ENCODE measurements around the gene CCT5.
"Not testable (repeated sequence)": the region's sequence is repeated elsewhere in the genome, so short reads cannot be mapped to it uniquely, and the experiment has no call there.

Gene CCT5

DNA sequence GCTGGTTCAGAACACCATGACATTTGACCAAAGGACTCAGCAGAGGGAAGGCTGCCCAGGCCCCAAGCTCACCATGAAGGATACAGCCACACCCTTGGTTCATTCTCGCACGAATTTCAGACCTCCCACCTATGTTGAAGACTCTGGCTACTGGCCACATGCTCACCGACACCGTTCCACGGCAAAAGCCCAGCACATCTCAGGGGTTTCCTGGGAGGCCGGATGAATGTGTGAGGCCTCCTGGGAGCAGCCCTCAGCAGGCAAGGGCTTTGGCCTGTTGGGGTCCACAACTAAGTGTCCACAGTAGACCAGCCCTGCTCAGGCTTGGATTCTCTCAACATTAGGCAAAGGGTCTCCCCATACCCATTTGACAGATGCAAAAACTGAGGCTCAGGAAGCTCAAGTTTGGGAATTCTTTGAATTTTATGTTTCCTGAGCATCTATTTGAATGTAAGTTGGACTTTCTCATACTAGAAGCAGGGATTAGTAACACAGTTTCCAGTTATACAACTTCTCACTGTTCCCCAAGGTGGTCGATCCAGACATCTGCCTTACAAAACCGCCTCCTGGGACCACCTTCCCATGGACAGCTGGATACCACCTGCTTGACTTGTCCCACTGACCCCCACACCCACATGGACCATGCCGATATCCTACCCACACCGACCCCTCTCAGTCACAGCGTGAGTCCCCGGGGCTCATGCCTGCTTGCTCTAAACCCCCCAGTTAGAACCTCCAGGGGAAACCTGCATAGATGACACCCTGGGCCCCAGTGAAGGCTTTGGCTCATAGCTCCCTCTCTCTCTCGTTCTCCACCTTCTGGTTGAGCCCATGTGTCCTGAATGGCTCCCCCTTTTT, 27.9 kb downstream of the CCT5 start:
- DNase-seq (ENCODE audit: low read depth in 2 of 2): no peak

DNA sequence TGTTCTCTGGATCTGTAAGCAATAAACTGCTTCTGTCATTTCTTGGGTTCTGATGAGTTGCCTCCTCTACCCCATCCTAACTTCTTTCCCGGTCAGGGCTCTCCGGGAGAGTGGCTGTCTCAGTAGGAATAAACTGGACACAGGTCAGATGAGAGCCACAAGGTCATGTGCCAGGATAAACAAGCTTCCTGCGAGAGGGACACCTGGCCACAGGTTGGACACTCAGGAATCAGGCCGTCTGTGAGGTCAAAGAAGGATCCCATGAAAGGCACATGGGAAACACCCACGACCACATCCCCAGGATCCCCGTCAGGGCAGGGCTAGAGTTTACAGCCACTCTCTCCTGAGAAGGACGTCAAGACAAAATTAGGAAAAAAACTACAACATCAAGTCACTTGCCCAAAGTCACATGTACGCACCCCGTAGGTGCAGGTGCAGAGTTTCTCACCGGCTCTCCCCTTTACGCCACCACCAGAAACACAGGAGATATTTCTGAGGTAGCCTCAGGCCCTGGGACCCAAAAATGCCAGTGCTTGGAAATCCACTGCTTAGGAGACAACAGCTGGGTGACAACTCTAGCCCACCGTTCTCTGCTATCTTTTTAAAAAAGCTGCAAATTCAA, 28.7 kb downstream of the CCT5 start:
- no peak for DNase-seq (ENCODE audit: low read depth in 2 of 2)

DNA sequence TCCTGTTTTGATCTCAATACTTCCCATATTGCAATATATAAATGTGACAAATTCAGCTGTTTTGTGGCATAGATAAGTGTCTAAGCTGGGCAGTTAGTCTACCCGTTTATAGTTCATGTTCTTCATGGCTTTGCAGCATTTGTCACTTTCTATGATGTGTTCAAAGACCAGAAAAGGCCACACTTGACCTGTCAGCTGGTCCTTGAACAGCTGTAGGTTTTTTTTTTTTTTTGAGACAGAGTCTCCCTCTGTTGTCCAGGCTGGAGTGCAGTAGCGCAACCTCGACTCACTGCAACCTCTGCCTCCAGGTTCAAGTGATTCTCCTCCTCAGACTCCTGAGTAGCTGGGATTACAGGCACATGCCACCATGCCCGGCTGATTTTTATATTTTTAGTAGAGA, 29.2 kb downstream of the CCT5 start:
- DNase-seq (ENCODE audit: low read depth in 2 of 2): no peak

DNA sequence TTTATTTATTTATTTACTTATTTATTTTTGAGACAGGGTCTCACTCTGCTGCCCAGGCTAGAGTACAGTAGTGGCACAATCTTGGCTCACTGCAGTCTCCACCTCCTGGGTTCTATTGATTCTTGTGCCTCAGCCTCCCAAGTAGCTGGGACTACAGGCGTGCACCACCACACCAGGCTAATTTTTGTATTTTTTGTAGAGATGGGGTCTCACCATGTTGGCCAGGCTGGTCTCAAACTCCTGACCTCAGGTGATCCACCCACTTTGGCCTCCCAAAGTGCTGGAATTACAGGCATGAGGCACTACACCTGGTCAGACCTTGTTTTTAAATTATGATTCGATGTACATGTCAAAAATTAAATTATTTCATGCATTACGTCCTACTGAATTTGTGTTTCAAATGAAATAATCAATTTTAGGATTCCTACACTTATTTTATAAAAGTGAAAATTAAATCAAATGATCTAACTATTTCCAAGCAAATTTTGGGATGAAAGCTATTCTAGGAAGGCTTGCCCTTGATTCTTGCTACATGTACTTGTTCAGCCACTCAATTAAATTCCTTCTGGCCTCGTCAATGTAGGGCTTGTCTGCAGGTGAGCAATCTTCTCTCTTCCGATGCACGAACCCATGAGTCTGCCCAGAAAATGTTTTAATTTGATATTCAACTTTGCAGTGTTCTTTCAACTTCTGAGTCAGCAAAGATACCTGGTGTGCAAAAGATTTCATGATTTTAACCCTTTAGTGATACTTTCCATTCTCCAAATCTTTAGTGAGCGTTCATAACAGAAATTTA, 30.0 kb downstream of the CCT5 start:
- DNase-seq (ENCODE audit: low read depth in 2 of 2): no peak

DNA sequence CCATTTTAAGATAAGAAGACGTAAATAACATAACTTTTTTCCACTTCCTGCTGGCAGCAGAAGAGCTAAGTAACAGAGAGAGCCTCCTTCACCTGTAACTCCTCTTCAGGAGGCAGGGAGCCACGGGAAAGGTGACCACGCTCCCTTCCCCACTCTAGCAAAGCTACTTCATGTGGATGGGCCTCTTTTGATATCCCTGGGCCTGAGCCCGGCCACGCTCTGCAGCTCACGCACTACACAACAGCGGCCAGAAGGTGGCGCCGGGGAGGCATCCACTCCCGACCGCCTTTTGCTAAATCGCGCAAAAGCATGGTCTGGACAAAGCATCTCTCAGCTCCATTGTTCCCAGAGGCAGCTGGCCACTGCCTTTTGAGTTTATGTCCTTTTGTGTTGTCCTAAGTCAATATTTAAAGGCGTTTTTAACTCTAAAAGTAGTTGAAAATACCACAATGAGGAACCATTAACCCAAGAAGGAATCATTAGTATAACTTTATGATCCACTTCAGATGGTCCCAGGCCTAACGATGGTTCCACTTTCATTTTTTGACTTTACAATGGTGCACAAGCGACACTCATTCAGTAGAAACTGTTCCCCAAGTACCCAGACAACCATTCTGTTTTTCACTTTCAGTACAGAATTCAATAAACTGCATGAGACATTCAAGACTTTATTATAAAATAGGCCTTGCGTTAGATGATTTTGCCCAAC, 34.0 kb downstream of the CCT5 start:
- peak; percentile 62 to 69 for DNase-seq (ENCODE audit: low read depth in 2 of 2)

DNA sequence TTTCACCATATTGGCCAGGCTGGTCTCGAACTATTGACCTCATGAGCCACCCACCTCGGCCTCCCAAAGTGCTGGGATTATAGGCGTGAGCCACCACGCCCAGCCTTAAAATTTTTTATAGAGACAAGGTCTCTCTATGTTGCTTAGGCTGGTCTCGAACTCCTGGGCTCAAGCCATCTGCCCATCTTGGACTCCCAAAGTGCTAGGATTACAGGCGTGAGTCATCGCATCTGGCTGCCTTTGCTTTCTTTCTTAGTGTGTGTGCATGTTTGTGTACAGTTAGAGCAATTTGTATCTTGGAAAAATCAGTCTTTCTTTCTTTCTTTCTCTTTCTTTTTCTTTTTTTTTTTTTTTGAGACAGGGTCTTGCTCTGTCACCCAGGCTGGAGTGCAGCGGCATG, 35.3 kb downstream of the CCT5 start:
- DNase-seq (ENCODE audit: low read depth in 2 of 2): not testable (repeated sequence)

DNA sequence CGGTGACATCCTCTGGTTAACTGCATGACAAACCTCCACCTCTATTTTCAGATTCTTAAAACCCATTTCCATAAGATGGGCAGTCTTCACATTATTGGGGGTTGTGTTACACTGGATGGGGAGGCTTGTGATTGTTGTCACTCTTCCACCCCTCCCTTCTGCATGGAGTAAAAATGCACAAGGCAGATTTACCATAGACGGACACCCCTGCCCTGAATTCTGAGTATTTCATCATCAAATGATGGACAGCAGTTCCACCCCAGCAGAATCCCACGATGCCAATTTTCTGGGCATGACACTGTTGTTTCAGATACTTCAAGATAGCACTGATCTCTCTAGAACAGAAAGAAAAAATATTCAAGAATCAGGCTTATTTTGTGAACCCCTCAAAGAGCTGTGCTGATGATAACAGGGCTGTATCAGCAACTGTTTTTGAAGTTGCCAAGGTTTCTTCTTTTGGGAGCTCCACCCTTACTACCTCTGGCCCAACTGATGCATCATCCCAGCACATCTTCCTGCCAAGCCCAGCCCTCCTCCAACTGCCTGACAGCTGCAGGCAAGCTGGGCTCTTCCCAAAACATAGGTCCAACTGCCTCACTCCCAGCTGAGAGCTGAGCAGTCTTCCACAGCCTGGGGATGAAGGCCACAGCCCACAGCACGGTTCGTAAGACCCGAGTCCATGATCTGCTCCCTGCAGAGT, 36.2 kb downstream of the CCT5 start:
- no peak for DNase-seq (ENCODE audit: low read depth in 2 of 2)

DNA sequence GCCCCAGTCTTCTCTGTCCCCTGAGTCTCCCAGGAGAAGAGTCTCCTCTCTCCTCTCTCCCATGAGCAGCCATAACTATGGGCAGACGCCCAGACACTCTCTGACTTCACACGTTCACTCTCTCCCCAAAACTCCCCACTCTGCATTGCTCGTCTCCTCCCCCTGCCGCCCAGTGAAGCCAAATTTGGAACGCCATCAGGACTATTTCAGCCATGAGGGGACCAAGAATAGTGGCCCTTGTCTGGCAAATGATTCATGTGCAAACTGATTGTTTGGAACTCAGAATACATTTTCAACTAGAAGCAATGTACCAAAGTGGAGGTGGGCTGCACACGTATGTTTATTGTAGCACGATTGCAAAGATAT, 36.8 kb downstream of the CCT5 start:
- no peak for DNase-seq (ENCODE audit: low read depth in 2 of 2)

DNA sequence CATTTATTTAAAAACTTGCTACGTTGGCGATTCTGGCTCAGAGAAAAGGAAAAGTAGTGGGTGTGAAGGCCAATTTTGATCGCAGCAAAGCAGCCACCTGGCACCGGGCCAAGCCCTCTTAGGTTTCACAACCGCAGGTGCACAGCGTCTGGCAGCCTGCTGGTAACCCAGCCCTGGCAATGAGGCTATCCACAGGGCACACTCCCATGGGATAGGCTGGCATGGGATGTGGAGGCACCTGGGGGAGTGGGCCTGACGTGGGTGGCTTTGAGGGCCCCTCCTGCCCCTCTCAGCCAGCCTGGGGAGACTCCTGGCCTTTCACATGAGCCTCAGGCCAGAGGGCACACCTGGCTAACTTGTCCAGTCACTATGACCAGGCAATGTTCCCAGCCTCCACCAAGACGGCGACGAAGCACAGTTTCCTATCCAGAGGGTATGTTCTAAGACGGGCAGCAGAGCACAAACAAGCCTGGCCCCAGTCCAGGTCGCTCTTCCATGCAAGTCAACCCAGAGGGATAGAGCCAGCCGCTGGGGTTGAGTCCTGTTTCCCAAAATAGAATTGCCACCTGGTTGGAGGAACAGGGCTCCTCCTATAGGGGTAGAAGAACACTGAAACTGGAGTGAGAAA, 38.6 kb downstream of the CCT5 start:
- peak; percentile 15 to 20 for DNase-seq (ENCODE audit: low read depth in 2 of 2)

DNA sequence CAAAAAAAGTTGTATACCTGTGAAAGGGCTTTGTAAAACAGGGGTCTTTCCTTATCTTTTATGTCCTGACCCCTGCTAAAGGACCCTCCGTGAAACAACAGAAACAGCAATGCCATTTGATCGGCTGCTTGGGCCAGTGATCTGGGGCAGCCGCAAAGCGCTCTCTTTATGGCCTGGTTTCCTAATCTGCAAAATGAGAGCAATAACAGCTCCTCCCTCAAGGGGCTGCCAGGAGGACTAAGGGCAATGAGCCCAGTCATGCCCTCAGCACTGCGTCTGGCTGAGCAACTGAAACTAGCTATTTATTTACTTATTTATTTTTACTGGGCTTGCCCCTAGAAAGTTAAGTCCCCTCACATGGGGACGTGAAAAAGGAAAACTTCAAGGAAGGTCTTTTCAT, 39.3 kb downstream of the CCT5 start:
- no peak for DNase-seq (ENCODE audit: low read depth in 2 of 2)

DNA sequence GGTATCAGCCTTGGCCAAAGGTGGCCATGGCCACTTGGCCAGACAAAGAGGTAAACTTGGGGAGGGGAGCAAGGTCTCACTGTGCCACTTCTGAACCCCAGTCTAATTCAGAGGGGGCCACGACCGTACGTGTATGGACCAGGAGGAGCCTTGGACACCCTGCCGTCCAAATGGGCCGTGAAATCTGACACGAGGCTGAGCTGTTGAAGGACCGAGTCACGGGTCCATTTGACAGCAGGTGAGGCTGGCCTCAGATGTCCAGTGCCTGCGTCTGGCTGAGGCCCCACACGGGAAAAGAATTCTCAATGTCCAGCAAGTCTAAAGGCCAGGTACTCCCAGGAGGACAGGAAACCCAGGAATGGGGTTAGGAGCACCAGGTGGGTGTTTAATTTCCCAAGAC, 39.9 kb downstream of the CCT5 start:
- DNase-seq (ENCODE audit: low read depth in 2 of 2): no peak

DNA sequence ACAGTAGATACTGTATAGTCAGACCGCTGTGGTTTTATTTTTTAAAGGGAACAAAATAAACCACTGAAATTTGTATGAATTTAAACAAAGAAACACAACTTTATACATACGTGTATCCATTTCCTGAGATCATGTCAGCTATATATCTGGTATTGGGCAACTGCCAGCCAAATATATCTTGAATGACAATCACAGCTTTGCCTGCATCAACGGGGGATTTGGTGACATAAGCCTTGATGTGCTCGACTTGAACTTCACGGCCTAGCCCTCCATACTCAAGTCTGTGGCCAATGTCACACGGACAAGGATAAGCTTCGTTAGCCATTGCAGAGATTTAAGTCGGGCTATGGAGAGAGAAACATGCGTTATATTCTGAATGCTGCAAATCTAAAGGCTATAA, 40.4 kb downstream of the CCT5 start:
- no peak for DNase-seq (ENCODE audit: low read depth in 2 of 2)

DNA sequence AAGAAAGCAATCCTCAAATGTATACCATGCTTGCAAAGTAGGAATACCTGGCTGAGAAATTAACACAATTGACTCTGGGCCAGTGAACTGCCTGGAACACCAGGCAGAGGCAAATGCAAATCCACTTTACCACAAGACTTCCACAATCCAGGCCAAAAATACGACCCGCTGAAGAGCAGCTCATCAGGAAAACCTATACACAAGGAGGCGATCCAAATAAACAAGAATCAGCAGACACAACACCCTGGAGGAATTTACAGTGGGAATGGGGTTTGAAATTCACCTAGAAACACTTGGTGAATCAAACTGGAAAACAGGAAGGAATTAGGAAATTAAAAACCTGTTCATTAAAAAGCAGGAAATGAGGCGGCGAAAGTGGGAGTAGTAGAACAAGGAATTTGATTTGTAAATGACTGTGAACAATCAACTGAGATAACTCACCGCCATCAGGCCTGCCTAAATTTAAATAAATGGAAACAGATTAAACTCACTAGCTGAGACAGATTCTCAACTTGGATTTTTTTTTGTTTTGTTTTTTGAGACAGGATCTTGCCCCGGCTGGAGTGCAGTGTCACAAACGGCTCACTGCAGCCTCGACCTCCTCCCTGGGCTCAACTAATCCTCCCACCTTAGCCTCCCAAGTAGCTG, 41.7 kb downstream of the CCT5 start:
- no peak for DNase-seq (ENCODE audit: low read depth in 2 of 2)

DNA sequence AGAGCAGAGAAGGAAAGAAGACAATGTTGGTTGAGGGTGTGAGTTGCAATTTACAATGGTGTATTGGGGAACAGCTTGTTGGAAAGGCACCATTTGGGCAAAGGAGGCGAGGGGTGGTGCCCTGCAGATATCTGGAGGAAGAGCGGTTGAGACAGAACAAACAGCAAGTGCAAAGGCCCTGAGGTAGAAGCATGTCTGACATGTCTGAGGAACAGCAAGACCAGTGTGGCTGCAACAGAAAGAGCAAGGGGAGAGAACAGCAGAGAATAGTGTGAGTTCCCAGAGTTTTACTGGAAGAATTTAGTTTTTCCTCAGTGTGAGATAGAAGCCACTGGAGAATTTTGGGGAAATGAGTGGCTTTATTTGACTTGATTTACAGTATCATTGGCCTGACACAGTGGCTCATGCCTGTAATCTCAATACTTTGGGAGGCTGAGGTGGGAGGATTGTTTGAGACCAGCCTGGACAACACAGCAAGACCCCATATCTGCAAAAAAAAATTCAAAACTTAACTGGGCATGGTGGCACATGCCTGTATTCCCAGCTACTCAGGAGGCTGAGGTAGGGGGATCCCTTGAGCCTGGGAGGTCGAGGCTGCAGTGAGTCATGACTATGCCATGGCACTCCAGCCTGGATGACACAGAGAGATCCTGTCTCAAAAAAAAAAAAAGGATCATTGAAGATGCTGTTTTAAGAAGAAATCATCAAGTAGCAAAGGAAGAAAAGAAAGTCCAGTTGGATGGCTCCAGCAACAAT, 44.0 kb downstream of the CCT5 start:
- no peak for DNase-seq (ENCODE audit: low read depth in 2 of 2)

DNA sequence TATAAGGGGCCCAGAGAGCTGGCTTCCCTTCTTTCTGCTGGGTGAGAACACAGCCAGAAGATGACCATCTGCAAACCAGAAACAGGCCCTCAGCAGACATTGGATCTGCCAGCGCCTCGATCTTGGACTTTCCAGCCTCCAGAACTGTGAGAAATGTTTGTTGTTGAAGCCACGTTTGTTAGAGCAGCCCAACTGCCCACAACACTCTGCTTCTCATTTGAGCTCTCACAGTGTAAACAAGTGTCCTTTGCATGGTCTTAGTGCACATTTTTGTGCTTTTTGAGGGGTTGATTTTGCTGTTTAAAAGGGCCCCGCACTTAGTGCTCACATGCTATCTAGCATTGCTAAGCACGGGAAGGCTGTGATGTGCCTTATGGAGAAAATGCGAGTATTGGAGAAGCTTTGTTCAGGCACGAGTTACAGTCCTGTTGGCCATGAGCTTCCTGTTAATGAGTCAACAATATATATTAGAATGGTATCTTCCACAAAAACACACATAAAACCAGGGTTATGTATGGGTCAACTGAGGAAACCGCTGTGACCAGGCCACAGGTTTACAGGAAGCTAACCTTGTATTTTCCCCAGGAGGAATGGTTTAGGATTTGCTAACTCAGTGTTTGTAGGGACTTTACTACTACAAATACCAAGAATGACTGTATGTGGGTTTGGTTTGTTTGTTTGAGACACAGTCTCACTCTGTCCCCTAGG, 45.7 kb downstream of the CCT5 start:
- DNase-seq (ENCODE audit: low read depth in 2 of 2): no peak

DNA sequence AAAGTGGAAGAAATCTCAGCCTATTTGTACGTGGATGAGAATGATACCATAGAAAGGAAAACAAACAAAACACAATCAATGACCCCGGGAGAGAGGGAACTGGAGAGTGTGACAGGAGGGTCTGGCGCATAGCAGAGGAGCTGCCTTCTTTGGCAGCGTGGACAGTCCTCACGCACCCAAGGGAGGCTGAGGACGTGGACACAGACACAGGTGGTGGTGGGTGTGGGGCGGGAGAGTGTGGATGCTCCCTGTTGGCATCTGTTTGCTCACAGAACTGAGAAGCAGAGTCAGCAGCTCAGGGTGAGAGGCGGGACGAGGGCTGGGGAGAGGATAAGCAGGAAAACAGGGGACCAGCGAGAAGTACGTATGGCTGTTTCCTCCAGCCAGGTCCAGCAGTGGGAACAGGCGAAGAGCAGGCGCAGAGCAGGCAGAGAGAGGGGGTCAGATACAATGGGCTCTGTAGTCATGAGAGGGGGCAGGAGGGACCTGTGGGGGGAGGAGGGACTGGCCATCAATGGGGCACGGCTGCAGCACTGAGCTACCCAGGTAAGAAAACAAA, 47.6 kb downstream of the CCT5 start:
- DNase-seq (ENCODE audit: low read depth in 2 of 2): no peak

DNA sequence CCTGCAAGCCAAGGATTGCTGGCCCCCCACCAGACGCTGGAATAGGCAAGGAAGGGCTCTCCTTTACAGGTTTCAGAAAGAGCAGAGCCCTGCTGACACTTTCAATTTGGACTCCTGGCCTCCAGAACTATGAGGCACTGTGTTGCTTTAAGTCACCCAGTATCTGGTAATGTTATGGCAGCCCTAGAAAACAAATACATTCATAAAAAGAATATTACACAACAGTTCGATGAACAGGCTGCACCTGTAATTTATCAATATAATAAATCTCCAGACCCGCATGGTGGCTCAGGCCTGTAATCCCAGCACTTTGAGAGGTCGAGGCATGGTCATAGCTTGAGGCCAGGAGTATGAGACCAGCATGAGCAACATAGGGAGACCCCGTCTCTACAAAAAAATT, 50.2 kb downstream of the CCT5 start:
- no peak for DNase-seq (ENCODE audit: low read depth in 2 of 2)

DNA sequence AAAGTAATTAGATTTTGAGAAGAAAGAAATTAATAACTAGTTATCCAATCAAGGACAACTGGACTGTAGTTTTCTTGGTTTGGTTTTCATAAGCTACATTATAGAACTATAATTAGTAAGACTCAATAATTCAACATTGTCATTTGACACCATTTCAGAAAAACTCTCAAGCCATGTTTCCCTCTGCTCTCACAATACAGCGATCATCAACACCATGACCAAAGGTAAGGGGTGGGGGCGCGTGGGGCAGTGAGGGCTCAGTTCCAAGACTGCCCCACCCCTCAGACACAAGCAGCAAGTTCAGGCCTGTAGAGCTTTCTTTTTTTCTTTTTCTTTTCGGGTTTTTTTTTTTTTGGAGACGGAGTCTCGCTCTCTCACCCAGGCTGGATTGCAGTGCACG, 51.2 kb downstream of the CCT5 start:
- no peak for DNase-seq (ENCODE audit: low read depth in 2 of 2)

Data from stimulated activated CD4-positive, alpha-beta T cell treated with anti-CD3 and anti-CD28 coated beads, Interleukin-15, amount 100 ng/mL, for 48 hours (primary cell).